Liver (tissue), 3 donors: ENCODE results near the gene PPP2R5C.

Experiments
- TF ChIP-seq, protein P1 (sequence below): fragments of 150-350 bp; IDR thresholded peaks from 2 replicates; pipeline ENCODE4 v1.5.1; 2017; ENCODE audit warnings: improper control_type of control experiment, low read depth, low read length; ENCODE audit not compliant: missing input control
- TF ChIP-seq, protein P2 (sequence below): IDR thresholded peaks from 2 replicates; pipeline ENCODE4 v1.6.1; 2016; ENCODE audit warnings: antibody characterized with exemption
- TF ChIP-seq, protein P3 (sequence below): IDR thresholded peaks from 2 replicates; pipeline ENCODE4 v1.6.1; 2016; ENCODE audit warnings: antibody characterized with exemption, mild to moderate bottlenecking
- donor health status: healthy.
- donor health status: healthy.

DNA sequence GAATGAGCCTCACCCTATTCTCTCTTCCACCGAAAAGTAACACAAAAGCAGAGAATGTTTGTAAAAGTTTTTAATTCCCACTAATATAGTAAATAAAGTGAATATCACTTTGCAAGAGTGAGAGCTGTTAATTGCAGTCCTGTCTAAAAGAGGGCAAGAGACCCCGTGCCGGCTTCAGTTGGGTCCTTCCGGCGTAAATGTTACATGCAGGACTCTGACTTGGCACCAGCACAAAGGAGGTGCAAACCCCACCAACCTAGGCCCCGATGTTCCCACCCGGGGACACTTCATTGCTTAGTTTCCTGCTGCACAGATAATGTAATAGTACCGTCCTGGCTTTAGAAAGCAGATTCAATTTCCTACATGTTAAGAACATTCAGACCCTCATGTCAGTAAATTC is 136.9 kb downstream of the PPP2R5C start:
- TF ChIP-seq, protein P1, sequence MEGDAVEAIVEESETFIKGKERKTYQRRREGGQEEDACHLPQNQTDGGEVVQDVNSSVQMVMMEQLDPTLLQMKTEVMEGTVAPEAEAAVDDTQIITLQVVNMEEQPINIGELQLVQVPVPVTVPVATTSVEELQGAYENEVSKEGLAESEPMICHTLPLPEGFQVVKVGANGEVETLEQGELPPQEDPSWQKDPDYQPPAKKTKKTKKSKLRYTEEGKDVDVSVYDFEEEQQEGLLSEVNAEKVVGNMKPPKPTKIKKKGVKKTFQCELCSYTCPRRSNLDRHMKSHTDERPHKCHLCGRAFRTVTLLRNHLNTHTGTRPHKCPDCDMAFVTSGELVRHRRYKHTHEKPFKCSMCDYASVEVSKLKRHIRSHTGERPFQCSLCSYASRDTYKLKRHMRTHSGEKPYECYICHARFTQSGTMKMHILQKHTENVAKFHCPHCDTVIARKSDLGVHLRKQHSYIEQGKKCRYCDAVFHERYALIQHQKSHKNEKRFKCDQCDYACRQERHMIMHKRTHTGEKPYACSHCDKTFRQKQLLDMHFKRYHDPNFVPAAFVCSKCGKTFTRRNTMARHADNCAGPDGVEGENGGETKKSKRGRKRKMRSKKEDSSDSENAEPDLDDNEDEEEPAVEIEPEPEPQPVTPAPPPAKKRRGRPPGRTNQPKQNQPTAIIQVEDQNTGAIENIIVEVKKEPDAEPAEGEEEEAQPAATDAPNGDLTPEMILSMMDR: no peak
- TF ChIP-seq, protein P2, sequence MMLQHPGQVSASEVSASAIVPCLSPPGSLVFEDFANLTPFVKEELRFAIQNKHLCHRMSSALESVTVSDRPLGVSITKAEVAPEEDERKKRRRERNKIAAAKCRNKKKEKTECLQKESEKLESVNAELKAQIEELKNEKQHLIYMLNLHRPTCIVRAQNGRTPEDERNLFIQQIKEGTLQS: no peak
- TF ChIP-seq, protein P3, sequence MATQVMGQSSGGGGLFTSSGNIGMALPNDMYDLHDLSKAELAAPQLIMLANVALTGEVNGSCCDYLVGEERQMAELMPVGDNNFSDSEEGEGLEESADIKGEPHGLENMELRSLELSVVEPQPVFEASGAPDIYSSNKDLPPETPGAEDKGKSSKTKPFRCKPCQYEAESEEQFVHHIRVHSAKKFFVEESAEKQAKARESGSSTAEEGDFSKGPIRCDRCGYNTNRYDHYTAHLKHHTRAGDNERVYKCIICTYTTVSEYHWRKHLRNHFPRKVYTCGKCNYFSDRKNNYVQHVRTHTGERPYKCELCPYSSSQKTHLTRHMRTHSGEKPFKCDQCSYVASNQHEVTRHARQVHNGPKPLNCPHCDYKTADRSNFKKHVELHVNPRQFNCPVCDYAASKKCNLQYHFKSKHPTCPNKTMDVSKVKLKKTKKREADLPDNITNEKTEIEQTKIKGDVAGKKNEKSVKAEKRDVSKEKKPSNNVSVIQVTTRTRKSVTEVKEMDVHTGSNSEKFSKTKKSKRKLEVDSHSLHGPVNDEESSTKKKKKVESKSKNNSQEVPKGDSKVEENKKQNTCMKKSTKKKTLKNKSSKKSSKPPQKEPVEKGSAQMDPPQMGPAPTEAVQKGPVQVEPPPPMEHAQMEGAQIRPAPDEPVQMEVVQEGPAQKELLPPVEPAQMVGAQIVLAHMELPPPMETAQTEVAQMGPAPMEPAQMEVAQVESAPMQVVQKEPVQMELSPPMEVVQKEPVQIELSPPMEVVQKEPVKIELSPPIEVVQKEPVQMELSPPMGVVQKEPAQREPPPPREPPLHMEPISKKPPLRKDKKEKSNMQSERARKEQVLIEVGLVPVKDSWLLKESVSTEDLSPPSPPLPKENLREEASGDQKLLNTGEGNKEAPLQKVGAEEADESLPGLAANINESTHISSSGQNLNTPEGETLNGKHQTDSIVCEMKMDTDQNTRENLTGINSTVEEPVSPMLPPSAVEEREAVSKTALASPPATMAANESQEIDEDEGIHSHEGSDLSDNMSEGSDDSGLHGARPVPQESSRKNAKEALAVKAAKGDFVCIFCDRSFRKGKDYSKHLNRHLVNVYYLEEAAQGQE: no peak
